GM21367 (cell line): ENCODE data around the gene METTL21C.

Experiments
- ATAC-seq: cut with Tn5 transposase; IDR thresholded peaks from one replicate; pipeline ENCODE4 v1.9.1; 2021; ENCODE audit not compliant: unreplicated experiment

The METTL21C gene

GRCh38 chr13:102697929-102698648, 3.2 kb upstream of the METTL21C start:
- ATAC-seq: no peak

DNA sequence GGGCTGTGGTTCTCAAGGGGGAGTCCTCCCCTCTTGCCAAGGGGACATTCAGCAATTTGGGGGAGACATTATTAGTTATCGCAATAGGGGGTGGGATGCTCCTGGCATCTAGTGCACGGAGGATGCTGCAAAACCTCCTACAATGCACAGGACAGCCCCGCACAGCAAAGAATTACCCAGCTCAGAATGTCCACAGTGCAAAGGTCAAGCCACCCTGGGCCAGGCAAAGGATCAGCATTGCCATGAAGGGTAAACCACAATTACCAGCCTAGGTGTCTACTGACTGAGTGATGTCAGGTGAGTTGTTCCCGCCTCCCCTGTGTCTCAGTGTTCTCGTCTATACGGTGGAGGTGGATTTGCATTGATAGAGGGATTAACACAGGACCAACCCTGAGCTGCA, 2.4 kb upstream of the METTL21C start:
- ATAC-seq: no peak

DNA sequence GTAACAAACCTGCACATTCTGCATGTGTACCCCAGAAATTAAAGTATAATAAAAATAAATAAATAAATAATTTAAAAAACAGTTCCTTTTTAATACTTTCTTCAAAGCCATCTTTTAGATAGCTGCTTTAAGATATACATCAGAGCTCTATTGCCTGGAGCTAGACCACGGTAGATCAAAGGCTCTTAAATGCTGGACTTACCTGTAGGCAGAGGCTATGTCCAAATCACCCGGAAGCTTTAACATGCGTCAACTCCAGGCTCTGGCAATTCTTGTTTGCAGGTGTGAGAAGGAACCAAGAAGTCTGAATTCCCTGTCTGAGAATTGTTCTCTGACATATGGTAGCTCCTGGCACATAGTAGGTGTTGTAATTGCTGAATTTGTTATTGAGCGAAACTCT, 1.6 kb upstream of the METTL21C start:
- no peak for ATAC-seq

- ATAC-seq: no peak
Measured at GRCh38 chr13:102693776-102694175, 1.1 kb downstream of the METTL21C start.

DNA sequence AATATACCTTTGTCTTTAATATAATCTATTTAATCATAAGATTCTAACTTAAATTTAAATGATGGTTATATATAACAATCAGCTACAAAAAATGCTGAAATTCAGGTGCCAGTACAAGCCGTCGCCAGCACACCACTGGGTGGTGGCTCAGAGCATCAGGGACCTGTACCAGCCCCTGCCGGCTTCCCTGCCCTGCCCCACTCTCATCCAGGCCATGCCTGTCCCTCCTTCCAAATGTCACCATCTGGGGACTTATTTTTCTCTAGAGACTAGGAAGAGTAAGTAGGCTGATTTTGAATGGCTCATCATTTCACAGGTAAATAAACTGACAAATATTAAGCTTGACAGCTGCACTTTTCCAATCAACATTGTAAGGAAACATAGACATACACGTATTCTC, 1.6 kb downstream of the METTL21C start:
- no peak for ATAC-seq

- no peak for ATAC-seq
Measured at GRCh38 chr13:102692491-102692826, 2.4 kb downstream of the METTL21C start.

DNA sequence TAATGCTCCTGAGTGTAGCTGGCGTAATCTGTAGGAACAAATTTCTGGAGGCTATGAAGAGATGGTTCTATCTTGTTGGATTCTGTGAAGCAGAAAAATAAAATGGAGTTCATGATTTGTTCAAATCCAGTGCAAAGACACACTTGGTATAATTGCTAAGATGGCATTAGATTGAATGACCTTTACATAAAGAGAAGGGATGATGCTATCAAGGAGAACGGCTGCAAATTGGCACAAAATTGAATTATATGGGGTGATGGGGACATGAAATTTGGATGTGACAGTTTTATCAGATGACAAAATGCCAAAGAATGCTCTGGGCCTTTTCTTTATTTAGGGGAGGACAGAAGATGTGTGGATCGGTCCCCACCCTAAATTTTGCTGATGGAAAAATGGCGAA, 4.0 kb downstream of the METTL21C start:
- no peak for ATAC-seq

GRCh38 chr13:102688306-102688973, 6.4 kb downstream of the METTL21C start:
- no peak for ATAC-seq

DNA sequence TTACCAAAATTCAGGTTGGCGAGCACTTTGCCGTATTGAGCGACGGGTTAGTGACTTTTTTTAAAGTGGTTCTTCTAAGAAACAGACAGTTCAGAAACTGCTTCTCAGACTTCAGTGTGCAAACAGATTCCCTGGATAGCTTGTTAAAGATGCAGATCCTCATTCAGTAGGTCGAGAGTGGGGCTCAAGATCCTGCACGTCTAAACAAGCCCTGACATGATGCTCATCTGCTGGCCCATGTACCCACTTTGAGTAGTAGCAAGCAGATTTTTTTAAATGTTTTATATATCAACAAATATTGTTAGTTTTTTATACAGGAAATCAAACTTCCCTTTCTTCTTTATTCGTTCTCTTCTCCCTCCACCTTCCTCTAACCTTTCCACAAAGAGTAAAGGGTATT, 7.3 kb downstream of the METTL21C start:
- no peak for ATAC-seq

- ATAC-seq: no peak
Measured at GRCh38 chr13:102686024-102686423, 8.8 kb downstream of the METTL21C start.

GRCh38 chr13:102683637-102684036, 11.2 kb downstream of the METTL21C start:
- no peak for ATAC-seq

DNA sequence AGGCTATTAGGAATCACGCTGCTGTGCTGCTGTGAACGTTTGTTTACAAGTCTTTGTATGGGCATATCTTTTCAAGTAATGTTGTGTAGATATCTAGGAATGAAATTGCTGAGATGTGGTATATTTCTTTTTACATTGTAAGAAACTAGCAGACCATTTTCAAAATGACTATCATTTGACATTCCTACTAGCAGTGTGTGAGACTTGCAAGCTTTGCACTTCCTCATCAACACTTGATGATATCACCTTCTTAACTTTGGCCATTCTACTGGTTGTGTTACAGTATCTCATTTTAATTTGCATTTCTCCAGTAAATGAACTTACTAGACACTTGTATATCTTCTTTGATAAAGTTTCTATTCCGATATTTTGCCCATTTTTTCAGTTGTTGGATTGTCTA, 12.1 kb downstream of the METTL21C start:
- ATAC-seq: no peak

GRCh38 chr13:102682211-102682610, 12.6 kb downstream of the METTL21C start:
- no peak for ATAC-seq

DNA sequence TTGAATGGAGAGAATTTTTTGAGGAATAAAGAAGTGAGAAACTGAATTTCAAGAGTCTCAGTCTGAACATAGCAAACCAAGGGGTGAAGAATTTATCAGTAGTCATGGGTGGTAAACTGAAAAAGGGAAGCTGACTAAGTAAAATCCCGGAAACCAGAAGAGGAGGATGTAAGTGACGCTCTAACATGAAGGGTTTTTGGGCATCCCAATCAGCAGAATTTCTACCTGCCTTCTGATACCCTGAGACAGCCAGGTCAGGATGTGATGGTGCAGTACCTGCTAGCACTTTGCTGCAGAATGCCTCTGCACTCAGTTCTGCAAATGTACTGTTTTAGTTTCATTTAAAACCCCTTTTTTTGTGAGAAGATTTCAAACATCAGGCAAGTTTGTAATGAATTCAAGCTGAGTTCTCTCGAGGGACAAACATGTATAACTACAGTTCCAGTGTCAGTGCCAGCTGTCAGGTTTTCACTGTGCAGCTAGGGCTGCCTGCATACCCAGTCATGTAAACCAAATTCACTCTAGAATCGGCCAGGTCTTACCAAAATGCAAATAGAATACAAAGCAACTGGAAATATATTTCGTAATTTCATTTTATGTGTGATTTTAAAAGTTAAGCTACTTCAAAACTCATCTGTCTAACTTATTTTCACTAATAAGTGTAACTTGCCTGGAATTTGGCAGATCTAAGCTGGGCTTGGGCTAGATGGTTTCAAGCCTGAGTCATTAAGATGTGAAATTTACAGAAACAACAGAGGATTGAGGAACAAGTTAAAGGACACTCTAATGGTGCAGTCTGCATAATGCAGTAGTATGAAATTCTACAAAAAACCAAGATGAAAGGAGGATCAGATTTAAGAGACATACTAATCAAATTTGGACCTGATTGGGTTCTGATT, 13.8 kb downstream of the METTL21C start:
- ATAC-seq: no peak

DNA sequence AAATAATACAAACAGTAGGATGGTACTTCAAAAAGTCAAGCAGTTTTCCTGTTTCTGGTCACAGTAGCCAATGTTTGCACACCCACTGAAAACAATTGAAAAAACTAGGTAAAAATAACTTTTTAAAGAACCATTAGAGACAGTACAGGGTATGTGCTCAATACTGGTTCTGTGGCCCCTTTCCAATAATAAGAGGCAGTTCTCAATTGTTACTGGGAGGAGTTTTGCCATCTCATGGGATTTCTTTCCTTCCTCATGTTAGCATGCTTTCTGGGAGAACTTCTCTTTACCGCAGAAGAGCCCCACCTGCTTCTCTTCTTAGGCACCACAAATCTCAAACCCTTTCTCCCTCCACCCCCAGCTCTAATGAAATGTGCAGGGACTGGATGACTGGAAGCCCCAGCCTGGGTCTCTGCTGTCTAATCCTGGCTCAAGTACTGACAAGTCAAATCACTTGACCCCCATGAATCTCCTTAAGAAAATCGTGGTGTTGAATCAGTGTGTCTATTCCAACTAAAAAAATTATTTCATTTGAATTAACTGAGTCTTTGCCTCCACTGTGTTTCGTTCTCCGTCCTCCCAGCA, 14.6 kb downstream of the METTL21C start:
- no peak for ATAC-seq

- ATAC-seq: no peak
Measured at GRCh38 chr13:102679449-102680132, 15.3 kb downstream of the METTL21C start.

GRCh38 chr13:102678339-102679107, 16.3 kb downstream of the METTL21C start:
- ATAC-seq: no peak

- no peak for ATAC-seq
Measured at GRCh38 chr13:102677122-102677521, 17.7 kb downstream of the METTL21C start.

- ATAC-seq: no peak
Measured at GRCh38 chr13:102675115-102675514, 19.7 kb downstream of the METTL21C start.

DNA sequence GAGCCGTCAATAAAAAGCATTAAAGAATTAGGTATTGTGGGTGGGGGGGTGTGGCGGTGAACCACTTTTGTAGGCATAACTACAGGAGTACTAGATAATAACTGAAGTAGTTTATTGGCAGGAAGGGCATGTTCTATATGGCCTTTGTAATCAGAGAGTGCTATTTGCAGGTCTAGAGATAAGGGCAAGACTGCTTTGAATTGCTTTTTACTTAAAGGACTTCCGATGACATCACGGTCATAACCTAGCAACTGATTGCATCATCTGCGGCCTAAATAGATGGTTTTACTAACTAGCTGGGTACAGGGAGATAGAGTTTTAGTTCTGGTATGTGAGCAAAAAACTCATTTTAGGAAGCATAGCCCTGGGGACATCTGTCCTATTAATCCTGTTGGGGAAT, 24.7 kb downstream of the METTL21C start:
- ATAC-seq: no peak
